ENCODE measurements around the gene MYL12A.

The MYL12A gene

DNA sequence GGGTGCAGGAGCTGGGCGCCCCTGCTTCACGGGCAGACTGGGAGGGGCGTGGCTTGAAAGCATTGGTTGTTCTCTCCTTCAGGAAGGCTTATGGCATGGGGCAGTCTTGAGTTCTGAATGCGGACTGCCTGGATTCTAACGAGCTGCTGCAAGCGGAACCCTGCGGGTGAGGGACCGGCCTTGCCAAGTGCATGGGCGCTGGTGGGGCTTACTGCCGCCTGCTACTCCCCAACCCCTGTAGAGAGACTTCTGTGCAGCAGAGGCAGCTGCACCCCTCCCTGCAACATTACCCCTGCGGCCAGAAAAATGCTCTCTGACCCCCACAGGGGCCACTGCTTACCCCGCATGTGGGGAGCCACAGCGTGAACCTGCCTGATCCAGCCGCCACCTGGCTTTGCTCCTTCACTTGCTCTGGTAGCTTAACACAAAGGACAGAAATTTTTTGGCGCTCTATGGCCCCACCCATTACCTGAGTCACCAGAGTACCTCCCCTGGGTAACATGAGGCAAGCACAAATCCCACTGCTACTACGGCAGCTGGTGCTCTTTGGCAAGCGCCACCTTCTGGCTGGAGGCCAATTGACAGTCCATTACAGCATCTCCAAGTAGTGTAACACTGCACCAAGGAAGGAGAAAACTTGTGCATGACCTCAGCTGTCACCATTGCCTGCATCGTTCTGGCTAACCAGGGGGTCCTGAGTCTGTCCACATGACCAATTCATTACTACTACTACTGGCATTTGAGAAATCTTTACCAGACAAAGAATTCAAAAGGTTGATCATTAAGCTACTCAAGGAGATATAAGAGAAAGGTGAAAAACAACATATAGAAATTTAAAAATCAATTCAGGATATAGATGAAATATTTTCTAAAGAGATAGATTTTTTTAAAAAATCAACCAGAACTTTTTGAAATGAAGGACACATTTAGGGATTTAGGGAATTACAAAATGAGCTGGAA, 49.7 kb downstream of the MYL12A start:
- DNase-seq (ENCODE audit: low read depth) = peak; percentile 95
- H3K4me3 ChIP-seq (ENCODE audit: low read length) = peak overlapping the region; percentile 84
- peak; percentile 85 for TF ChIP-seq CTCF (IDR thresholded peaks at IDR 0.05; ENCODE audit: insufficient read depth, low read depth, low read length, missing control alignments)

- no peak overlapping the region for H3K4me3 ChIP-seq (ENCODE audit: low read length)
- no peak for TF ChIP-seq CTCF (IDR thresholded peaks at IDR 0.05; ENCODE audit: insufficient read depth, low read depth, low read length, missing control alignments)
These were observed 57.2 kb downstream of the MYL12A start for GRCh38 chr18:3304832-3305231.

DNA sequence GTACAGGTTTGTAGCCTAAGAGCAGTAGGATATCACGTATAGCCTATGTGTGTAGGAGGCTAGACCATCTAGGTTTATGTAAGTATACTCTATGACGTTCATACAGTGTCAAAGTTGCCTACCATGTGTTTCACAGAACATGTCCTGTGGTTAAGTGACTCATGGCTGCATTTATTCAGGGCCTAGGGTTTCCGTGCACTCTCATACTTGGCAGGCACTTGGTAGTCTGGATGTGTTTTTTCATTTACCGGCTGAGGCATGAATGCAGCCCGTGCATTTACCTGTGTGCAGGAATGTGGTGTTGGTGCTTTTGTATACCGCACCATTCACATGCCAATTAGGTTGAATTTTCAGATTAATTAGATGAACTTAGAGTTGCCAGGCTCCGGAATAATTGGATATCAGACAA, 57.8 kb downstream of the MYL12A start:
- H3K4me3 ChIP-seq (ENCODE audit: low read length) = no peak overlapping the region
- TF ChIP-seq CTCF (IDR thresholded peaks at IDR 0.05; ENCODE audit: insufficient read depth, low read depth, low read length, missing control alignments) = no peak
- DNase-seq (ENCODE audit: low read depth) = peak; percentile 99

More at GRCh38 chr18:3304832-3305231, 57.2 kb downstream of the MYL12A start:
- no peak for DNase-seq (ENCODE audit: low read depth)
